C4-2B (cell line): ENCODE results near the gene ROR1.

Experiments used
- H3K27ac ChIP-seq: fragments of 450-650 bp; 2 replicates; pipeline ENCODE4 v1.5.1; 2017
- CTCF ChIP-seq: fragments of 450-650 bp; conservative IDR thresholded peaks from 2 replicates; pipeline ENCODE4 v1.5.1; 2017; ENCODE audit warnings: mild to moderate bottlenecking
- ZFX ChIP-seq: fragments of 450-650 bp; IDR thresholded peaks from 2 replicates; pipeline ENCODE4 v1.6.1; 2017

The ROR1 gene

GRCh38 chr1:64051796-64052195 lies 278.0 kb downstream of the ROR1 start:
- no peak overlapping the region for H3K27ac ChIP-seq
- no peak for TF ChIP-seq CTCF
- no peak for TF ChIP-seq ZFX

GRCh38 chr1:64052777-64053176 lies 279.0 kb downstream of the ROR1 start:
- TF ChIP-seq ZFX (no peak), CTCF (no peak)
- no peak overlapping the region for H3K27ac ChIP-seq

GRCh38 chr1:64055310-64055709 lies 281.5 kb downstream of the ROR1 start:
- no peak overlapping the region for H3K27ac ChIP-seq
- no peak for TF ChIP-seq CTCF
- TF ChIP-seq ZFX, result no peak

- no peak for TF ChIP-seq ZFX
- no peak for TF ChIP-seq CTCF
- no peak overlapping the region for H3K27ac ChIP-seq
These were observed 285.7 kb downstream of the ROR1 start for GRCh38 chr1:64059556-64059955.

GRCh38 chr1:64060611-64061302 lies 286.9 kb downstream of the ROR1 start:
- no peak overlapping the region for H3K27ac ChIP-seq
- TF ChIP-seq CTCF (no peak), ZFX (no peak)

GRCh38 chr1:64061430-64062104 lies 287.8 kb downstream of the ROR1 start:
- TF ChIP-seq CTCF (no peak), ZFX (no peak)
- no peak overlapping the region for H3K27ac ChIP-seq

- TF ChIP-seq ZFX (no peak), CTCF (no peak)
- no peak overlapping the region for H3K27ac ChIP-seq
These were observed 288.7 kb downstream of the ROR1 start for GRCh38 chr1:64062529-64062928.
